HUES6 (cell line): Measurements from ENCODE around the gene LYZL6.
A peak's percentile ranks its signal among the peaks of the same experiment; 100 is the strongest.
"Not testable (repeated sequence)": the region's sequence is repeated elsewhere in the genome, so short reads cannot be mapped to it uniquely, and the experiment has no call there.

Source experiments
- H3K27ac ChIP-seq: 2 replicates; pipeline ENCODE4 v1.7.0; 2013; ENCODE audit warnings: low read depth, mild to moderate bottlenecking, low read length, inconsistent platforms
- H3K27me3 ChIP-seq: 2 replicates; pipeline ENCODE4 v1.6.1; 2013; ENCODE audit warnings: low read length; ENCODE audit not compliant: control insufficient read depth, insufficient read depth
- H3K36me3 ChIP-seq: 2 replicates; pipeline ENCODE4 v1.6.1; 2013; ENCODE audit warnings: low read length; ENCODE audit not compliant: control insufficient read depth, insufficient read depth
- H3K4me1 ChIP-seq: 2 replicates; pipeline ENCODE4 v1.6.1; 2013; ENCODE audit warnings: low read length; ENCODE audit not compliant: control insufficient read depth, insufficient read depth
- H3K4me3 ChIP-seq: 2 replicates; pipeline ENCODE4 v1.5.1; 2013; ENCODE audit warnings: low read depth, low read length
- H3K9ac ChIP-seq: one replicate; pipeline ENCODE4 v1.6.1; 2013; ENCODE audit warnings: mild to moderate bottlenecking, low read length
- H3K9me3 ChIP-seq: 2 replicates; pipeline ENCODE4 v1.6.1; 2013; ENCODE audit warnings: low read depth, low read length; ENCODE audit not compliant: control insufficient read depth, insufficient read depth

Gene LYZL6

GRCh38 chr17:35947156-35947585, 3.7 kb upstream of the LYZL6 start:
- Histone ChIP-seq H3K27ac (no peak overlapping the region), H3K4me3 (no peak overlapping the region), H3K4me1 (peaks cover 3% of the 10 kb centered on the region; the same call in 1 of the 2 replicates), H3K27me3 (no peaks in the 10 kb centered on the region), H3K9me3 (no peaks in the 10 kb centered on the region), H3K36me3 (no peaks in the 10 kb centered on the region), H3K9ac (no peak overlapping the region)

- H3K27me3 ChIP-seq = no peaks in the 10 kb centered on the region
- H3K4me3 ChIP-seq = no peak overlapping the region
- no peaks in the 10 kb centered on the region for H3K9me3 ChIP-seq
These were observed 638 bp upstream of the LYZL6 start for GRCh38 chr17:35944151-35944550.

GRCh38 chr17:35942588-35943186, 826 bp downstream of the LYZL6 start:
- no peak overlapping the region for H3K4me3 ChIP-seq
- H3K36me3 ChIP-seq = no peaks in the 10 kb centered on the region
- no peak overlapping the region for H3K27ac ChIP-seq
- H3K9me3 ChIP-seq = no peaks in the 10 kb centered on the region
- peaks cover 3% of the 10 kb centered on the region; the same call in 1 of the 2 replicates for H3K4me1 ChIP-seq
- H3K9ac ChIP-seq = no peak overlapping the region
- no peaks in the 10 kb centered on the region for H3K27me3 ChIP-seq

More at GRCh38 chr17:35944151-35944550, 638 bp upstream of the LYZL6 start:
- Histone ChIP-seq H3K27ac (no peak overlapping the region), H3K4me1 (peaks cover 3% of the 10 kb centered on the region; the same call in 1 of the 2 replicates), H3K9ac (no peak overlapping the region), H3K36me3 (no peaks in the 10 kb centered on the region)

- not testable (repeated sequence) for H3K36me3 ChIP-seq, H3K27ac ChIP-seq, H3K4me3 ChIP-seq, H3K4me1 ChIP-seq, H3K9me3 ChIP-seq, H3K9ac ChIP-seq, H3K27me3 ChIP-seq
These were observed 5.0 kb downstream of the LYZL6 start for GRCh38 chr17:35938492-35938891.

- H3K4me1 ChIP-seq = peaks cover 3% of the 10 kb centered on the region
- H3K27ac ChIP-seq = no peak overlapping the region
- no peaks in the 10 kb centered on the region for H3K27me3 ChIP-seq
- H3K36me3 ChIP-seq = no peaks in the 10 kb centered on the region
- H3K4me3 ChIP-seq = no peak overlapping the region
- H3K9ac ChIP-seq = no peak overlapping the region
- H3K9me3 ChIP-seq = no peaks in the 10 kb centered on the region
These were observed 7.5 kb downstream of the LYZL6 start for GRCh38 chr17:35936063-35936462.

GRCh38 chr17:35934760-35935159, 8.8 kb downstream of the LYZL6 start:
- Histone ChIP-seq H3K4me1 (peaks cover 11% of the 10 kb centered on the region), H3K9ac (no peak overlapping the region), H3K27ac (no peak overlapping the region), H3K4me3 (no peak overlapping the region), H3K9me3 (no peaks in the 10 kb centered on the region), H3K27me3 (peaks cover 4% of the 10 kb centered on the region; the same call in 1 of the 2 replicates), H3K36me3 (no peaks in the 10 kb centered on the region)

- no peak overlapping the region for H3K9ac ChIP-seq
- H3K36me3 ChIP-seq = no peaks in the 10 kb centered on the region
- H3K9me3 ChIP-seq = no peaks in the 10 kb centered on the region
These were observed 10.9 kb downstream of the LYZL6 start for GRCh38 chr17:35932586-35932985.

GRCh38 chr17:35931794-35932425, 11.6 kb downstream of the LYZL6 start:
- Histone ChIP-seq H3K27ac (no peak overlapping the region), H3K4me1 (peaks cover 11% of the 10 kb centered on the region)

More at GRCh38 chr17:35932586-35932985, 10.9 kb downstream of the LYZL6 start:
- Histone ChIP-seq H3K27ac (no peak overlapping the region), H3K4me1 (peaks cover 11% of the 10 kb centered on the region), H3K27me3 (peaks cover 4% of the 10 kb centered on the region; the same call in 1 of the 2 replicates), H3K4me3 (no peak overlapping the region)

GRCh38 chr17:35930211-35931065, 13.1 kb downstream of the LYZL6 start, which contains the start of gene RDM1:
RDM1 (minus strand) TSS chr17:35930773; CDS start chr17:35930727, 46 bp downstream.
- H3K4me3 ChIP-seq = peak within 1 kb of the TSS; percentile 78
- peaks cover 11% of the 10 kb centered on the region for H3K4me1 ChIP-seq
- H3K36me3 ChIP-seq = no peaks in the 10 kb centered on the region
- peak within 1 kb of the TSS; percentile 47 for H3K9ac ChIP-seq
- no peak within 1 kb of the TSS for H3K27ac ChIP-seq
- peaks cover 4% of the 10 kb centered on the region; the same call in 1 of the 2 replicates for H3K27me3 ChIP-seq
- H3K9me3 ChIP-seq = no peaks in the 10 kb centered on the region

More at GRCh38 chr17:35931794-35932425, 11.6 kb downstream of the LYZL6 start:
- no peaks in the 10 kb centered on the region for H3K36me3 ChIP-seq
- no peak overlapping the region for H3K4me3 ChIP-seq
- no peaks in the 10 kb centered on the region for H3K9me3 ChIP-seq
- H3K27me3 ChIP-seq = peaks cover 4% of the 10 kb centered on the region; the same call in 1 of the 2 replicates
- no peak overlapping the region for H3K9ac ChIP-seq

GRCh38 chr17:35927714-35928113, 15.8 kb downstream of the LYZL6 start:
- H3K36me3 ChIP-seq = peaks cover 4% of the 10 kb centered on the region
- H3K27me3 ChIP-seq = peaks cover 4% of the 10 kb centered on the region; the same call in 1 of the 2 replicates
- peaks cover 11% of the 10 kb centered on the region for H3K4me1 ChIP-seq
- no peaks in the 10 kb centered on the region for H3K9me3 ChIP-seq
- no peak overlapping the region for H3K27ac ChIP-seq
- no peak overlapping the region for H3K4me3 ChIP-seq
- no peak overlapping the region for H3K9ac ChIP-seq
